ENCODE results near the gene POU6F2. TPM values are rescaled to one million over a fixed set of nuclear protein-coding genes. Genes with fewer than 3 reads are reported as not detected.

The POU6F2 gene
- total RNA-seq, 4 donors from 2014 or later: 0.31 to 0.66 TPM; not detected in 2

GRCh38 chr7:39219869-39220268, 242.2 kb downstream of the POU6F2 start:
- H3K4me3 ChIP-seq: no peak overlapping the region
- 68 to 75% methylated on average over 4 of the region's 4 CpGs for WGBS, 2 donors (ENCODE audit: low coverage in 1 of 2)
- no peak for TF ChIP-seq POLR2AphosphoS5 (IDR thresholded peaks at IDR 0.05)
- no peak for TF ChIP-seq POLR2A (IDR thresholded peaks at IDR 0.05)
- no peak for TF ChIP-seq CTCF (IDR thresholded peaks at IDR 0.05)
- TF ChIP-seq EP300 (IDR thresholded peaks at IDR 0.05): no peak
- no peaks in the 10 kb centered on the region for H3K27me3 ChIP-seq
- H3K4me1 ChIP-seq: no peaks in the 10 kb centered on the region
- no peaks in the 10 kb centered on the region for H3K9me3 ChIP-seq
- ATAC-seq: no peak
- no peak overlapping the region for H3K27ac ChIP-seq
- H3K36me3 ChIP-seq: no peaks in the 10 kb centered on the region

GRCh38 chr7:39221901-39222300, 244.2 kb downstream of the POU6F2 start:
- 33 to 56% methylated on average over 1 of the region's 1 CpG for WGBS, 2 donors (ENCODE audit: low coverage in 1 of 2)

GRCh38 chr7:39228946-39229345, 251.2 kb downstream of the POU6F2 start:
- ATAC-seq: no peak
- H3K27me3 ChIP-seq: no peaks in the 10 kb centered on the region
- H3K4me3 ChIP-seq: no peak overlapping the region
- no peaks in the 10 kb centered on the region for H3K36me3 ChIP-seq
- H3K9me3 ChIP-seq: no peaks in the 10 kb centered on the region
- no peak overlapping the region for H3K27ac ChIP-seq
- TF ChIP-seq POLR2A (IDR thresholded peaks at IDR 0.05) (no peak), CTCF (IDR thresholded peaks at IDR 0.05) (no peak), POLR2AphosphoS5 (IDR thresholded peaks at IDR 0.05) (no peak), EP300 (IDR thresholded peaks at IDR 0.05) (no peak)
- WGBS, 2 donors (ENCODE audit: low coverage in 1 of 2): 49 to 90% methylated on average over 1 to 3 of the region's 3 CpGs
- no peaks in the 10 kb centered on the region for H3K4me1 ChIP-seq

More at GRCh38 chr7:39221901-39222300, 244.2 kb downstream of the POU6F2 start:
- Histone ChIP-seq H3K4me3 (no peak overlapping the region), H3K4me1 (no peaks in the 10 kb centered on the region), H3K27me3 (no peaks in the 10 kb centered on the region), H3K9me3 (no peaks in the 10 kb centered on the region), H3K36me3 (no peaks in the 10 kb centered on the region), H3K27ac (no peak overlapping the region)
- TF ChIP-seq EP300 (IDR thresholded peaks at IDR 0.05) (no peak), POLR2AphosphoS5 (IDR thresholded peaks at IDR 0.05) (no peak), POLR2A (IDR thresholded peaks at IDR 0.05) (no peak), CTCF (IDR thresholded peaks at IDR 0.05) (no peak)
- no peak for ATAC-seq

- H3K36me3 ChIP-seq: no peaks in the 10 kb centered on the region
- H3K9me3 ChIP-seq: no peaks in the 10 kb centered on the region
- H3K4me3 ChIP-seq: no peak overlapping the region
- H3K27ac ChIP-seq: no peak overlapping the region
- TF ChIP-seq CTCF (IDR thresholded peaks at IDR 0.05) (no peak), POLR2AphosphoS5 (IDR thresholded peaks at IDR 0.05) (no peak), POLR2A (IDR thresholded peaks at IDR 0.05) (no peak), EP300 (IDR thresholded peaks at IDR 0.05) (no peak)
- ATAC-seq: no peak
- 50 to 90% methylated on average over 1 to 5 of the region's 5 CpGs for WGBS, 2 donors (ENCODE audit: low coverage in 1 of 2)
- no peaks in the 10 kb centered on the region for H3K4me1 ChIP-seq
- H3K27me3 ChIP-seq: peaks cover 5% of the 10 kb centered on the region
Measured at GRCh38 chr7:39233851-39234529, 256.3 kb downstream of the POU6F2 start.

- H3K9me3 ChIP-seq: peaks cover 0 to 10% (median 0%) of the 10 kb centered on the region in 3 donors
- H3K27me3 ChIP-seq: peaks cover 8% of the 10 kb centered on the region
- WGBS, 2 donors (ENCODE audit: low coverage in 1 of 2): 75 to 91% methylated on average over 10 to 12 of the region's 12 CpGs
- TF ChIP-seq CTCF (IDR thresholded peaks at IDR 0.05) (no peak), EP300 (IDR thresholded peaks at IDR 0.05) (no peak), POLR2AphosphoS5 (IDR thresholded peaks at IDR 0.05) (no peak), POLR2A (IDR thresholded peaks at IDR 0.05) (no peak)
- H3K36me3 ChIP-seq: no peaks in the 10 kb centered on the region
- no peak overlapping the region for H3K27ac ChIP-seq
- no peak overlapping the region for H3K4me3 ChIP-seq
- H3K4me1 ChIP-seq: no peaks in the 10 kb centered on the region
- no peak for ATAC-seq
Measured at GRCh38 chr7:39238234-39238869, 260.6 kb downstream of the POU6F2 start.
